HCT116 (cell line): Measurements from ENCODE around the gene GNAT2. TPM values are rescaled to one million over a fixed set of nuclear protein-coding genes. Genes with fewer than 3 reads are reported as not detected.

Experiments used
- ATAC-seq: fragments of 200-7000 bp; cut with Tn5 transposase; 2 replicates; pipeline ENCODE4 v1.9.1; 2020; ENCODE audit warnings: mild to moderate bottlenecking, moderate library complexity
- BruUV-seq: library from RNA; stranded (reverse); fragments of 400-500 nt; replicated peaks from 2 replicates; lab custom pipeline; 2021; lab: Mats Ljungman, UMichigan
- CTCF ChIA-PET: fragments of 300-600 bp; sonication (Branson Sonifier 250); formaldehyde crosslinking; loops from one replicate; lab custom pipeline; 2021; ENCODE audit warnings: antibody characterized with exemption; lab: Charles Lee
- POLR2A ChIA-PET: fragments of 300-600, 350-600 bp; sonication (Branson Sonifier 250); formaldehyde crosslinking; loops from one replicate; lab custom pipeline; 2021; ENCODE audit warnings: antibody characterized with exemption; lab: Charles Lee
- RAD21 ChIA-PET, 2 experiments: fragments of 300-600 bp; sonication (Branson Sonifier 250); formaldehyde crosslinking; loops; one replicate each; lab custom pipeline; 2023; ENCODE audit warnings: low total read pairs in 2 of 2; ENCODE audit not compliant: uncharacterized antibody in 2 of 2, unreplicated experiment in 2 of 2, low non-redundant PET in 1 of 2; lab: Charles Lee
- DNase-seq: peaks from one replicate; pipeline ENCODE4 v3.0.0-alpha.2; 2010; ENCODE audit warnings: low read depth, low spot score
- H2AFZ ChIP-seq: fragments of 200-600 bp; shearing (Covaris generic), sonication (generic); 2 replicates; pipeline ENCODE4 v1.6.1; 2017; ENCODE audit warnings: low read depth, mixed run types, mixed read lengths, antibody characterized with exemption, low read length; ENCODE audit not compliant: poor library complexity, severe bottlenecking
- H3K27ac ChIP-seq: 2 replicates; pipeline ENCODE4 v1.5.1; 2012; ENCODE audit warnings: low read depth, low read length
- H3K27me3 ChIP-seq: fragments of 200-600 bp; sonication (generic); 2 replicates; pipeline ENCODE4 v1.6.1; 2016; ENCODE audit warnings: mixed run types, low read length, mixed read lengths; ENCODE audit not compliant: insufficient read depth
- H3K36me3 ChIP-seq, 2 experiments: fragments of 200-500 bp in 1 of 2; fragments of 200-600 bp in 1 of 2; sonication (Bioruptor generic) in 1 of 2; sonication (generic) in 1 of 2; 2 replicates each; pipeline versions ENCODE4 v1.5.1 to v1.6.1; 2014 to 2016; ENCODE audit warnings: low read length in 2 of 2, inconsistent platforms in 1 of 2, mixed read lengths in 1 of 2, mixed run types in 1 of 2; ENCODE audit not compliant: insufficient read depth in 2 of 2, control insufficient read depth in 1 of 2
- H3K4me1 ChIP-seq, 2 experiments: fragments of 200-600 bp in 1 of 2; sonication (generic) in 1 of 2; 2 replicates each; pipeline versions ENCODE4 v1.5.1 to v1.6.1; 2012 to 2017; ENCODE audit warnings: low read length in 2 of 2, inconsistent platforms in 1 of 2, mild to moderate bottlenecking in 1 of 2, mixed read lengths in 1 of 2, mixed run types in 1 of 2, moderate library complexity in 1 of 2; ENCODE audit not compliant: insufficient read depth in 2 of 2, control insufficient read depth in 1 of 2
- H3K4me2 ChIP-seq: fragments of 200-600 bp; sonication (generic); 2 replicates; pipeline ENCODE4 v1.6.1; 2017; ENCODE audit warnings: mixed run types, low read length, mixed read lengths
- H3K4me3 ChIP-seq, 2 experiments: fragments of 200-600 bp in 1 of 2; sonication (generic) in 1 of 2; replicated peaks in 1 of 2; 2 replicates each; pipeline ENCODE4 v1.5.1; 2011 to 2016; ENCODE audit warnings: low read length in 2 of 2, control low read depth in 1 of 2, low read depth in 1 of 2, mild to moderate bottlenecking in 1 of 2, mixed read lengths in 1 of 2, mixed run types in 1 of 2
- H3K79me2 ChIP-seq: fragments of 200-600 bp; sonication (generic); 2 replicates; pipeline ENCODE4 v1.6.1; 2017; ENCODE audit warnings: mild to moderate bottlenecking, mixed run types, low read length, moderate library complexity, mixed read lengths; ENCODE audit not compliant: insufficient read depth
- H3K9ac ChIP-seq: fragments of 200-600 bp; sonication (generic); 2 replicates; pipeline ENCODE4 v1.6.1; 2016; ENCODE audit warnings: low read length, mixed read lengths
- H3K9me2 ChIP-seq: fragments of 200-600 bp; sonication (generic), shearing (Covaris generic); 2 replicates; pipeline ENCODE4 v1.6.1; 2017; ENCODE audit warnings: mixed run types, mild to moderate bottlenecking, moderate library complexity; ENCODE audit not compliant: insufficient read depth
- H3K9me3 ChIP-seq, 2 experiments: fragments of 200-500 bp in 1 of 2; fragments of 200-600 bp in 1 of 2; sonication (Bioruptor generic) in 1 of 2; sonication (generic) in 1 of 2; 2 replicates each; pipeline ENCODE4 v1.6.1; 2014 to 2017; ENCODE audit warnings: low read length in 2 of 2, mixed read lengths in 2 of 2, inconsistent platforms in 1 of 2, low read depth in 1 of 2, mild to moderate bottlenecking in 1 of 2, mixed run types in 1 of 2, moderate library complexity in 1 of 2; ENCODE audit not compliant: control insufficient read depth in 1 of 2, insufficient read depth in 1 of 2
- H4K20me1 ChIP-seq: fragments of 200-600 bp; sonication (generic), shearing (Covaris generic); 2 replicates; pipeline ENCODE4 v1.6.1; 2017; ENCODE audit warnings: mixed run types, mild to moderate bottlenecking, moderate library complexity; ENCODE audit not compliant: insufficient read depth
- CBX3 ChIP-seq: IDR thresholded peaks from 2 replicates; pipeline ENCODE4 v1.6.1; 2012; ENCODE audit warnings: low read depth
- CEBPB ChIP-seq: IDR thresholded peaks from 2 replicates; pipeline ENCODE4 v1.6.1; 2012; ENCODE audit warnings: low read depth
- EGR1 ChIP-seq: IDR thresholded peaks from 2 replicates; pipeline ENCODE4 v1.6.1; 2012; ENCODE audit warnings: low read depth
- ELF1 ChIP-seq: IDR thresholded peaks from 2 replicates; pipeline ENCODE4 v1.6.1; 2012; ENCODE audit warnings: low read depth, borderline replicate concordance
- EZH2phosphoT487 ChIP-seq: fragments of 200-600 bp; IDR thresholded peaks from 2 replicates; pipeline ENCODE4 v1.6.1; 2018; ENCODE audit warnings: antibody characterized with exemption, borderline replicate concordance
- JUND ChIP-seq: IDR thresholded peaks from 2 replicates; pipeline ENCODE4 v1.6.1; 2012
- POLR2A ChIP-seq: IDR thresholded peaks from 2 replicates; pipeline ENCODE4 v1.7.0; 2011; ENCODE audit warnings: borderline replicate concordance; ENCODE audit not compliant: insufficient read depth, insufficient read length; ENCODE audit errors: extremely low read depth
- POLR2AphosphoS5 ChIP-seq: IDR thresholded peaks from 2 replicates; pipeline ENCODE4 v1.6.1; 2011; ENCODE audit warnings: mild to moderate bottlenecking, low read depth, low read length, moderate library complexity
- SP1 ChIP-seq: IDR thresholded peaks from 2 replicates; pipeline ENCODE4 v1.6.1; 2012; ENCODE audit warnings: low read depth
- TCF7L2 ChIP-seq: IDR thresholded peaks from 2 replicates; pipeline ENCODE4 v1.7.0; 2011; ENCODE audit warnings: borderline replicate concordance, inconsistent platforms; ENCODE audit not compliant: insufficient read depth, insufficient read length; ENCODE audit errors: extremely low read depth
- YY1 ChIP-seq: IDR thresholded peaks from 2 replicates; pipeline ENCODE4 v1.6.1; 2011; ENCODE audit warnings: low read length, low read depth, moderate library complexity, mild to moderate bottlenecking; ENCODE audit not compliant: insufficient replicate concordance; ENCODE audit errors: extremely low read depth
- ZNF274 ChIP-seq: fragments of 200-500 bp; sonication (Bioruptor generic); IDR thresholded peaks from 2 replicates; pipeline ENCODE4 v1.6.1; 2014; ENCODE audit warnings: mild to moderate bottlenecking, low read depth, low read length, inconsistent platforms
- intact Hi-C: fragments of 100-400 bp; cut with micrococcal nuclease; formaldehyde crosslinking; loops from 2 replicates; pipeline ENCODE4 v1.10.0; 2022
- total RNA-seq: library from RNA; stranded (reverse); gene quantifications from one replicate; pipeline ENCODE4 v1.2.1, GENCODE V29; 2021; ENCODE audit not compliant: unreplicated experiment
- TF ChIP-seq, protein P1 (sequence below): IDR thresholded peaks from 2 replicates; pipeline ENCODE4 v1.6.1; 2012
- TF ChIP-seq, protein P2 (sequence below): IDR thresholded peaks from 2 replicates; pipeline ENCODE4 v1.6.1; 2012
- TF ChIP-seq, protein P3 (sequence below): IDR thresholded peaks from 2 replicates; pipeline ENCODE4 v1.6.1; 2011; ENCODE audit warnings: mild to moderate bottlenecking, low read length, moderate library complexity; ENCODE audit not compliant: insufficient replicate concordance; ENCODE audit errors: extremely low read depth

GNAT2 gene
- total RNA-seq, 1 experiment from 2014 or later: 0.76 TPM

DNA sequence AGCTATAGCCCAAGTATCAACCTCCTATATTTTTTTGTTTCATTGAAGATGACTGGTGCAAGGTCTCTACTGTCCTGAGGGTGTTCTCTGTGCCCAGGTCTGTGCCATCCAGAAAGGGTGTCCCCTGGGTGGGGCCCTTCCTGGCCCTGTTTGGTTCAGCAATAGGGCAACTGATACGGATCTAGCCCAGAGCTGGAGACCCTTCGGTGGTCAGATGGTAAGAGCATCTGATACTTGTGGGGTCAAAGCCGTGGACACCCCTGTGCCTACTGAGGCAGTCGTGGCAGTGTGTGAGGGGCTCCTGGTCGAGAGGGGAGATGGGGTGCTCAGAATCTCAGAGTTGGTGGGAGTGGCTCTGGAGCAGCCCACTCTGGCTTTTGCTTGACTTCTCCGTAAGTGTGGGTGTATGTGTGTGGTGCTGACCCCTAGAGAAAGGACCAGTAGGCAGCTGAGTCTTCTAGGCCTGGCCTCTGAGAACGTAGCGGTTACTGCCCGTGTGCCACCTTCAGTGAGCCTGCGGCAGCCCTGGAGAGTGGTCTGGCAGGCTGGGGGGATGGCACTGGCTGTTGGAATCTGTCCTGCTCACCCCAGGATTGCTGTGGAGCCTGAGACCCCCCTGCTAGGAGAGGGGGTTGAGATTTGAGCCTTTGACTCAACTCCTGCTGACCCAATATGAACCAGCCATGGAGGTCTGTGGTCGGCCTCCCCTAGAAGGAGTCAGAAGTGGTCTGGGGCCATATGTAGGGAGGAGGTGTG, 2.9 kb upstream of the GNAT2 start (continued):
- no peak for TF ChIP-seq ELF1

DNA sequence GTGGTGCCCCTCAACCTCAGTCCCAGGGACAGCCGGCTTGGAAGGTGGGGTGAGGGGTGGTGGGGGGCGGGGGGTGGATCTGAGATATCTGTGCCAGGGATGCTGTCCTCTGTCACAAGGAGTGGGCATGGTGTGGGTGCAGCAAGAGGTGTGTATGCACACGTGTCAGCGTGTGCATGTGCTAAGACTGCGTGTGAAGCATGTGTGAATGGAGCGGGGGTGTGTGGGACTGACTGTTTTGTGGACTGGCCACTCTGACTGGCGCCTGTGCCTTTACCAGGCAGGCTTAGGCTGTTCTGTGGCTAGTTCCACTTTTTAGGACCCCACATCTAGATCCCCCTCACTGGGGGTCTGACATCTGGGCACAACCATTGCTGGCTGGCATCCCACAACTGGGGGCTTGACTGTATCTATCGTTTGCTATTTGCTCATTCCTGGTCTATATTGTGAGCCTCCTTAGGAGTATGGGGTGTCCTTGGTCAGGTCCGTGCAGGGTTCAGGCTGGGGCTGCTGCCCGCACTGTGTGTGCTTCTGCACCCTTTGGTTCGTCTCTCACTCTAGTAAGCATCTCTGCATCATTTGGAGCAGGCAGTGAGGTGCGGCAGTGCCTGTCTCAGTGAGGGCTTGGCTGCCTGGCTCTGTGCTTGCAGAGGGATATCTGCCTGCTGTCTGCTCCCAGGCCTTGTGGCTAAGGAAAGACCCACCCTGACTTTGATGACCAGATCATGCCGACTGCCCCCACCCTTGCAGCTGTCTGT, 2.1 kb upstream of the GNAT2 start:
- no peaks in the 10 kb centered on the region for H3K9me3 ChIP-seq
- TF ChIP-seq POLR2AphosphoS5 (no peak), EZH2phosphoT487 (no peak), CBX3 (no peak), EGR1 (no peak), POLR2A (no peak), ZNF274 (no peak), CEBPB (no peak), SP1 (no peak), JUND (no peak), YY1 (no peak), TCF7L2 (no peak), ELF1 (no peak)
- TF ChIP-seq, protein P1, sequence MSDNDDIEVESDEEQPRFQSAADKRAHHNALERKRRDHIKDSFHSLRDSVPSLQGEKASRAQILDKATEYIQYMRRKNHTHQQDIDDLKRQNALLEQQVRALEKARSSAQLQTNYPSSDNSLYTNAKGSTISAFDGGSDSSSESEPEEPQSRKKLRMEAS: no peak
- TF ChIP-seq, protein P2, sequence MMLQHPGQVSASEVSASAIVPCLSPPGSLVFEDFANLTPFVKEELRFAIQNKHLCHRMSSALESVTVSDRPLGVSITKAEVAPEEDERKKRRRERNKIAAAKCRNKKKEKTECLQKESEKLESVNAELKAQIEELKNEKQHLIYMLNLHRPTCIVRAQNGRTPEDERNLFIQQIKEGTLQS: no peak
- TF ChIP-seq, protein P3, sequence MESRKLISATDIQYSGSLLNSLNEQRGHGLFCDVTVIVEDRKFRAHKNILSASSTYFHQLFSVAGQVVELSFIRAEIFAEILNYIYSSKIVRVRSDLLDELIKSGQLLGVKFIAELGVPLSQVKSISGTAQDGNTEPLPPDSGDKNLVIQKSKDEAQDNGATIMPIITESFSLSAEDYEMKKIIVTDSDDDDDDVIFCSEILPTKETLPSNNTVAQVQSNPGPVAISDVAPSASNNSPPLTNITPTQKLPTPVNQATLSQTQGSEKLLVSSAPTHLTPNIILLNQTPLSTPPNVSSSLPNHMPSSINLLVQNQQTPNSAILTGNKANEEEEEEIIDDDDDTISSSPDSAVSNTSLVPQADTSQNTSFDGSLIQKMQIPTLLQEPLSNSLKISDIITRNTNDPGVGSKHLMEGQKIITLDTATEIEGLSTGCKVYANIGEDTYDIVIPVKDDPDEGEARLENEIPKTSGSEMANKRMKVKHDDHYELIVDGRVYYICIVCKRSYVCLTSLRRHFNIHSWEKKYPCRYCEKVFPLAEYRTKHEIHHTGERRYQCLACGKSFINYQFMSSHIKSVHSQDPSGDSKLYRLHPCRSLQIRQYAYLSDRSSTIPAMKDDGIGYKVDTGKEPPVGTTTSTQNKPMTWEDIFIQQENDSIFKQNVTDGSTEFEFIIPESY: no peak
- H3K4me3 ChIP-seq: peak overlapping the region; percentile 88 to 95
- BruUV-seq: no TSS peak
- POLR2A ChIA-PET: no interaction called here
- no peak for ATAC-seq
- H3K27ac ChIP-seq: peak overlapping the region; percentile 86
- peak overlapping the region; percentile 99 for H3K9ac ChIP-seq
- no peak for DNase-seq
- peaks cover 53% of the 10 kb centered on the region for H3K79me2 ChIP-seq
- no peaks in the 10 kb centered on the region; a peak in 1 of 4 replicates for H3K36me3 ChIP-seq
- no peaks in the 10 kb centered on the region for H3K9me2 ChIP-seq
- RAD21 ChIA-PET: no interaction called here
- H2AFZ ChIP-seq: no peak overlapping the region
- H4K20me1 ChIP-seq: no peaks in the 10 kb centered on the region
- H3K4me1 ChIP-seq: peaks cover 30 to 47% of the 10 kb centered on the region in 2 experiments; a peak in 3 of 4 replicates
- peak overlapping the region; percentile 100 for H3K4me2 ChIP-seq
- CTCF ChIA-PET: no interaction called here
- intact Hi-C loops: no loop called here
- no peaks in the 10 kb centered on the region for H3K27me3 ChIP-seq
